GM12891 (cell line): ENCODE measurements around the gene SEMA5A.

Experiments
- DNase-seq: peaks from one replicate; pipeline ENCODE4 v3.0.0; 2011; ENCODE audit warnings: low spot score; ENCODE audit not compliant: insufficient read length
- FAIRE-seq: peaks from 2 replicates; lab custom pipeline; 2011; peaks lifted over from hg19 to GRCh38; lab: Jason Lieb, UNC
- PAX5 ChIP-seq: IDR thresholded peaks from 2 replicates; pipeline ENCODE4 v1.6.1; 2011; ENCODE audit warnings: low read length, moderate library complexity, mild to moderate bottlenecking; ENCODE audit not compliant: insufficient read depth, severe bottlenecking
- POLR2A ChIP-seq: IDR thresholded peaks from 2 replicates; pipeline ENCODE4 v1.6.1; 2011; ENCODE audit warnings: low read depth, low read length, control low read depth
- POLR2AphosphoS5 ChIP-seq: IDR thresholded peaks from 2 replicates; pipeline ENCODE4 v1.6.1; 2011; ENCODE audit warnings: low read depth, low read length, control low read depth
- POU2F2 ChIP-seq: IDR thresholded peaks from 2 replicates; pipeline ENCODE4 v1.6.1; 2011; ENCODE audit warnings: low read depth, mild to moderate bottlenecking, control low read depth, low read length, moderate library complexity
- SPI1 ChIP-seq: IDR thresholded peaks from 2 replicates; pipeline ENCODE4 v1.6.1; 2011; ENCODE audit warnings: low read depth, low read length, control low read depth
- TAF1 ChIP-seq: IDR thresholded peaks from 2 replicates; pipeline ENCODE4 v1.6.1; 2011; ENCODE audit warnings: low read depth, low read length, control low read depth

Gene SEMA5A

GRCh38 chr5:9186069-9186468 is 359.8 kb downstream of the SEMA5A start:
- FAIRE-seq (no peak), DNase-seq (no peak)
- TF ChIP-seq POLR2AphosphoS5 (no peak), POLR2A (no peak), PAX5 (no peak), POU2F2 (no peak), SPI1 (no peak), TAF1 (no peak)

- no peak for FAIRE-seq
- DNase-seq: no peak
- no peak for TF ChIP-seq POLR2AphosphoS5
- no peak for TF ChIP-seq POLR2A
- TF ChIP-seq SPI1: no peak
- no peak for TF ChIP-seq POU2F2
- no peak for TF ChIP-seq TAF1
- TF ChIP-seq PAX5: no peak
Measured at GRCh38 chr5:9183992-9184391, 361.9 kb downstream of the SEMA5A start.

GRCh38 chr5:9182899-9183695 is 362.8 kb downstream of the SEMA5A start:
- TF ChIP-seq POU2F2: no peak
- no peak for TF ChIP-seq SPI1
- TF ChIP-seq PAX5: no peak
- no peak for TF ChIP-seq POLR2A
- TF ChIP-seq TAF1: no peak
- no peak for TF ChIP-seq POLR2AphosphoS5
- FAIRE-seq: no peak

GRCh38 chr5:9176641-9177040 is 369.2 kb downstream of the SEMA5A start:
- TF ChIP-seq POLR2A (no peak), PAX5 (no peak), TAF1 (no peak), SPI1 (no peak), POLR2AphosphoS5 (no peak), POU2F2 (no peak)
- no peak for FAIRE-seq
- no peak for DNase-seq

More at GRCh38 chr5:9182899-9183695, 362.8 kb downstream of the SEMA5A start:
- DNase-seq: no peak

GRCh38 chr5:9174446-9174845 is 371.4 kb downstream of the SEMA5A start:
- FAIRE-seq: no peak

GRCh38 chr5:9173281-9174048 is 372.4 kb downstream of the SEMA5A start:
- no peak for FAIRE-seq
- DNase-seq: no peak
- TF ChIP-seq POLR2A (no peak), POU2F2 (no peak), SPI1 (no peak), TAF1 (no peak), POLR2AphosphoS5 (no peak), PAX5 (no peak)

More at GRCh38 chr5:9174446-9174845, 371.4 kb downstream of the SEMA5A start:
- DNase-seq: no peak
- TF ChIP-seq TAF1: no peak
- no peak for TF ChIP-seq PAX5
- no peak for TF ChIP-seq POLR2A
- TF ChIP-seq SPI1: no peak
- TF ChIP-seq POU2F2: no peak
- TF ChIP-seq POLR2AphosphoS5: no peak

- DNase-seq: no peak
- TF ChIP-seq PAX5 (no peak), POLR2AphosphoS5 (no peak), POLR2A (no peak), TAF1 (no peak), SPI1 (no peak)
- FAIRE-seq: no peak
Measured at GRCh38 chr5:9170026-9170425, 375.8 kb downstream of the SEMA5A start.

GRCh38 chr5:9169557-9169902 is 376.3 kb downstream of the SEMA5A start:
- TF ChIP-seq TAF1 (no peak), POLR2A (no peak), POLR2AphosphoS5 (no peak), POU2F2 (no peak), PAX5 (no peak), SPI1 (no peak)
- DNase-seq (no peak), FAIRE-seq (no peak)

- FAIRE-seq (no peak), DNase-seq (no peak)
- TF ChIP-seq TAF1: no peak
- TF ChIP-seq POLR2A: no peak
- TF ChIP-seq PAX5: no peak
- TF ChIP-seq POU2F2: no peak
- TF ChIP-seq SPI1: no peak
- no peak for TF ChIP-seq POLR2AphosphoS5
Measured at GRCh38 chr5:9168791-9169556, 376.9 kb downstream of the SEMA5A start.
